Smooth muscle cell of the pulmonary artery (primary cell): ENCODE measurements around the gene GJB4. TPM values are rescaled to one million over a fixed set of nuclear protein-coding genes. Genes with fewer than 3 reads are reported as not detected.

Experiments used
- total RNA-seq: library from RNA; depleted of rRNA; stranded (reverse); fragments of >200 nt; gene quantifications from 2 replicates; pipeline ENCODE4 v1.2.3, GENCODE V29; 2014

GJB4 gene
- not detected in 2 replicates for total RNA-seq

GRCh38 chr1:34759503-34760357, at the start of gene GJB4:
GJB4 (plus strand) TSS chr1:34759740; CDS start chr1:34761255, 1,515 bp downstream.

GRCh38 chr1:34754964-34755637, 4.4 kb upstream of the GJB4 start, which contains the start of gene GJB5:
GJB5 (plus strand) TSS chr1:34755047; CDS start chr1:34757331, 2,284 bp downstream.

GRCh38 chr1:34781071-34781843, 21.7 kb downstream of the GJB4 start, which contains the start of gene GJB3:
GJB3 (plus strand) TSS chr1:34781214; CDS start chr1:34784763, 3,549 bp downstream.

GRCh38 chr1:34792868-34793727, 33.6 kb downstream of the GJB4 start, which contains the start of gene GJA4:
GJA4 (plus strand) TSS chr1:34792999; CDS start chr1:34794214, 1,215 bp downstream.

Other genes with a start within 250 kb of the GJB4 start
- not detected in 2 replicates for gene GJB5, start 4.7 kb upstream of the GJB4 start, total RNA-seq
- 0.07 TPM in 1 of 2 replicates, not detected in the other for gene GJB3, start 21.5 kb downstream of the GJB4 start, total RNA-seq
- 0.50 and 0.52 TPM in 2 replicates for gene GJA4, start 33.3 kb downstream of the GJB4 start, total RNA-seq
- 23.3 and 29.7 TPM in 2 replicates for gene SMIM12, start 100.0 kb downstream of the GJB4 start, total RNA-seq
- 0.07 TPM in 1 of 2 replicates, not detected in the other for gene DLGAP3, start 169.9 kb downstream of the GJB4 start, total RNA-seq
- gene TMEM35B, start 225.6 kb downstream of the GJB4 start, total RNA-seq: 35.1 and 35.3 TPM in 2 replicates